KOPT-K1 (cell line): ENCODE measurements around the gene ZNF546.
"Not testable (repeated sequence)": the region's sequence is repeated elsewhere in the genome, so short reads cannot be mapped to it uniquely, and the experiment has no call there.

ENCODE experiments used
- H3K27ac ChIP-seq: fragments of 200-600 bp; sonication (generic); 2 replicates; pipeline ENCODE4 v1.5.1; 2016; ENCODE audit warnings: antibody characterized with exemption, mild to moderate bottlenecking, low read depth, low read length; ENCODE audit not compliant: poor library complexity, severe bottlenecking
- H3K36me3 ChIP-seq: fragments of 200-600 bp; sonication (generic); 2 replicates; pipeline ENCODE4 v1.5.1; 2017; ENCODE audit warnings: antibody characterized with exemption, mild to moderate bottlenecking, low read length, moderate library complexity; ENCODE audit not compliant: insufficient read depth
- H3K9me3 ChIP-seq: fragments of 200-600 bp; sonication (generic); 2 replicates; pipeline ENCODE4 v1.5.1; 2017; ENCODE audit warnings: antibody characterized with exemption, low read length, mild to moderate bottlenecking; ENCODE audit not compliant: insufficient read depth, poor library complexity, severe bottlenecking

ZNF546 gene

GRCh38 chr19:40005691-40006272 lies 8.9 kb downstream of the ZNF546 start:
- H3K9me3 ChIP-seq: peaks cover 13% of the 10 kb centered on the region
- H3K27ac ChIP-seq: no peak overlapping the region
- H3K36me3 ChIP-seq: peaks cover 34% of the 10 kb centered on the region

- peaks cover 34% of the 10 kb centered on the region for H3K36me3 ChIP-seq
- peaks cover 13% of the 10 kb centered on the region for H3K9me3 ChIP-seq
- no peak overlapping the region for H3K27ac ChIP-seq
Observed at GRCh38 chr19:40006273-40006691, 9.4 kb downstream of the ZNF546 start.

GRCh38 chr19:40009674-40010073 lies 12.8 kb downstream of the ZNF546 start:
- H3K9me3 ChIP-seq: peaks cover 39% of the 10 kb centered on the region
- peaks cover 64% of the 10 kb centered on the region for H3K36me3 ChIP-seq
- H3K27ac ChIP-seq: no peak overlapping the region

- Histone ChIP-seq H3K36me3 (peaks cover 58% of the 10 kb centered on the region), H3K27ac (no peak overlapping the region), H3K9me3 (peaks cover 75% of the 10 kb centered on the region)
Observed at GRCh38 chr19:40013991-40014390, 17.1 kb downstream of the ZNF546 start.

- Histone ChIP-seq H3K9me3 (peaks cover 65% of the 10 kb centered on the region), H3K36me3 (no peaks in the 10 kb centered on the region), H3K27ac (no peak overlapping the region)
Observed at GRCh38 chr19:40023969-40024368, 27.1 kb downstream of the ZNF546 start.

GRCh38 chr19:40025938-40026596 lies 29.2 kb downstream of the ZNF546 start:
- peaks cover 80% of the 10 kb centered on the region for H3K9me3 ChIP-seq
- 0 out of 2 replicates have a peak, but pooled peaks cover under 1% of the 10 kb centered on the region for H3K36me3 ChIP-seq
- H3K27ac ChIP-seq: no peak overlapping the region

GRCh38 chr19:40026597-40026970 lies 29.7 kb downstream of the ZNF546 start:
- Histone ChIP-seq H3K36me3 (peaks cover 4% of the 10 kb centered on the region; the same call in 1 of the 2 replicates), H3K9me3 (peaks cover 85% of the 10 kb centered on the region)

GRCh38 chr19:40033989-40034560 lies 37.2 kb downstream of the ZNF546 start:
- Histone ChIP-seq H3K9me3 (peaks cover 86% of the 10 kb centered on the region), H3K27ac (no peak overlapping the region), H3K36me3 (peaks cover 44% of the 10 kb centered on the region; the same call in 1 of the 2 replicates)

More at GRCh38 chr19:40026597-40026970, 29.7 kb downstream of the ZNF546 start:
- no peak overlapping the region for H3K27ac ChIP-seq

- H3K9me3 ChIP-seq: peaks cover 67% of the 10 kb centered on the region
- H3K36me3 ChIP-seq: peaks cover 44% of the 10 kb centered on the region; the same call in 1 of the 2 replicates
- H3K27ac ChIP-seq: no peak overlapping the region
Observed at GRCh38 chr19:40035996-40036395, 39.1 kb downstream of the ZNF546 start.

- not testable (repeated sequence) for H3K27ac ChIP-seq
- peaks cover 34% of the 10 kb centered on the region; the same call in 1 of the 2 replicates for H3K36me3 ChIP-seq
- H3K9me3 ChIP-seq: peaks cover 49% of the 10 kb centered on the region
Observed at GRCh38 chr19:40038047-40038446, 41.2 kb downstream of the ZNF546 start.

- not testable (repeated sequence) for H3K27ac ChIP-seq
- peaks cover 49% of the 10 kb centered on the region for H3K9me3 ChIP-seq
- H3K36me3 ChIP-seq: peaks cover 41% of the 10 kb centered on the region
Observed at GRCh38 chr19:40041718-40042117, 44.9 kb downstream of the ZNF546 start.

GRCh38 chr19:40053491-40053890 lies 56.6 kb downstream of the ZNF546 start:
- Histone ChIP-seq H3K36me3 (peaks cover 19% of the 10 kb centered on the region), H3K9me3 (peaks cover 28% of the 10 kb centered on the region), H3K27ac (no peak overlapping the region)

GRCh38 chr19:40054632-40055031 lies 57.8 kb downstream of the ZNF546 start:
- peaks cover 32% of the 10 kb centered on the region for H3K9me3 ChIP-seq
- H3K27ac ChIP-seq: no peak overlapping the region

GRCh38 chr19:40055049-40055448 lies 58.2 kb downstream of the ZNF546 start:
- H3K9me3 ChIP-seq: peaks cover 32% of the 10 kb centered on the region
- peak overlapping the region; percentile 70 for H3K27ac ChIP-seq

More at GRCh38 chr19:40054632-40055031, 57.8 kb downstream of the ZNF546 start:
- peaks cover 8% of the 10 kb centered on the region for H3K36me3 ChIP-seq

GRCh38 chr19:40055832-40056504 lies 59.1 kb downstream of the ZNF546 start, which contains the start of gene ZNF780B:
ZNF780B (minus strand) TSS chr19:40056231; CDS start chr19:40050332, 5,899 bp downstream.
- peak within 1 kb of the TSS; percentile 70 for H3K27ac ChIP-seq
- H3K9me3 ChIP-seq: peaks cover 25% of the 10 kb centered on the region
- H3K36me3 ChIP-seq: no peaks in the 10 kb centered on the region

More at GRCh38 chr19:40055049-40055448, 58.2 kb downstream of the ZNF546 start:
- H3K36me3 ChIP-seq: peaks cover 7% of the 10 kb centered on the region; the same call in 1 of the 2 replicates
